Fibroblast of mammary gland (primary cell): ENCODE measurements around the gene NOPCHAP1.

Source experiments
- DNase-seq: peaks from one replicate; pipeline ENCODE4 v3.0.0-alpha.2; 2010; ENCODE audit warnings: low read depth
- H3K4me3 ChIP-seq: 2 replicates; pipeline ENCODE4 v1.5.1; 2011; ENCODE audit warnings: low read depth, mild to moderate bottlenecking, low read length, moderate library complexity; ENCODE audit not compliant: control insufficient read depth
- CTCF ChIP-seq: conservative IDR thresholded peaks from 2 replicates; pipeline ENCODE4 v1.5.1; 2011; ENCODE audit warnings: low read depth, low read length, inconsistent platforms; ENCODE audit not compliant: control insufficient read depth, insufficient read depth

NOPCHAP1 gene

DNA sequence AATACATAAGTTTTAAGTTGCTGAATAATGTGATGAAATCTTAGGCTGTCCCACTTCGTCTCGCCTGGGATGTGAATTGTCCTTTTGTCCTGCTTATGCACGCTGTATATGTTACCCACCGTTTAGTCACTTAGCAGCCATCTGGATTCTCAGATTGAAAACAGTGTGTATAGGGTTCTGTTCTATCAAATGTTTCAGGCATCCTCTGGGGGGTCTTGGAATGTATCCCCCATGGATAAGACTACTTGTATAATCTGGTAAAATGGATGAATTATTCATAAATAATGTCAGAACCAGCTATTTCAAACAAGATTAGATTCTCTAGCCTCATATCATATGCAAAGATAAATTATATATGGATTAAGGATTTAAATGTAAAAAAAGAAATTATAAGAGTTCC lies 29.4 kb downstream of the NOPCHAP1 start:
- no peak for TF ChIP-seq CTCF
- H3K4me3 ChIP-seq, result no peak overlapping the region
- DNase-seq, result no peak

DNA sequence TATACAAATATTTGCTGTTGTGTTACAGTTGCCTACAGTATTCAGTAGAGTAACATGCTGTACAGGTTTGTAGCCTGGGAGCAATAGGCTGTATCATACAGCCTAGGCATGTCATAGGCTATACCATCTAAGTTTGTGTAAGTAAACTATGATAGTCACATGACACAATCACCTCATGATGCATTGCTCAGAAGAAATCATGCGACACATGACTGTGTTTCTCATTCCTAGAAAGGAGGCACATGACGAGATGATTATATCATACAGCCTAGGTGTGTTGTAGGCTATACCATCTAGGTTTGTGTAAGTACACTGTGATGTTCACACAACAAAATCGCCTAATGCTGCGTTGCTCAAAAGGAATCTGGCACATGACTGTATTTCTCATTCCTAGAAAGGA lies 31.9 kb downstream of the NOPCHAP1 start:
- no peak overlapping the region for H3K4me3 ChIP-seq
- no peak for TF ChIP-seq CTCF
- peak; percentile 21 for DNase-seq

GRCh38 chr12:105018776-105019175 lies 32.7 kb downstream of the NOPCHAP1 start:
- no peak for DNase-seq
- TF ChIP-seq CTCF, result no peak
- H3K4me3 ChIP-seq, result no peak overlapping the region

DNA sequence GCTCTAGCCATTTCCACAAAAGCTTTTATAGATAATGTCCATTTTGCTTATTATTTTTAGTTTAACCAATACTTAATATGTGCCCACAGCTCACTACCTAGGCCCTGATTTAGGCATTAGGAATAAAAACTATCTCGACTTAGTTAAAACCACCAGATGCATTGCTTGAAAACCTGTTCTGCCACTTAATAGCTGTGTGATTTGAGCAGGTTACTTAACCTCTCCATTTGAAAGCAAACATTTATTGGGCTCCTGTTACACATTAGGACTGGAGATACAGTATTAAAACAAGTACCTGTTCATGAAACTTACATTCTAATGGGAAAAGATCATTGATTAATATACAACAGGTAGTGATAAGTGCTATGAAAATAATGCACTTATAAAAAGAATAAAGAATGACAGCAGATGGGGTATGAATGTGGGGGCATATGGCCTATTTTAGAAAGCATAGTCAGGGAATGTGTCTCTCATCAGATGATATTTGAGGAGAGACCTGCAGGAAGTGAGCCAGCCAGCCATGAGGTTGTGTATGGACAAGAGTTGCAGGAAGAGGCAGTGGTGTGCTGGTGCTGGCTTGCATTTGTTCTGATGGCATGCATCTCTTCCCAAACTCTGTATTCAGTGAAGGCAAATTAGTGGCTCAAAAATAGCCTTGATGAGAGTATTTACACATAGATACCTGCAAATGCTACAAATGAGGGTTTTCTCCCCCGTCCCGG lies 34.3 kb downstream of the NOPCHAP1 start:
- TF ChIP-seq CTCF, result no peak
- no peak overlapping the region for H3K4me3 ChIP-seq
- DNase-seq, result no peak

- TF ChIP-seq CTCF, result no peak
- H3K4me3 ChIP-seq, result no peak overlapping the region
These were observed 38.8 kb downstream of the NOPCHAP1 start for GRCh38 chr12:105024928-105025327.

GRCh38 chr12:105025890-105026289 lies 39.8 kb downstream of the NOPCHAP1 start:
- peak; percentile 73 for DNase-seq
- no peak for TF ChIP-seq CTCF
- no peak overlapping the region for H3K4me3 ChIP-seq

More at GRCh38 chr12:105024928-105025327, 38.8 kb downstream of the NOPCHAP1 start:
- no peak for DNase-seq
